A673 (cell line): ENCODE measurements around the gene BLVRB. TPM values are rescaled to one million over a fixed set of nuclear protein-coding genes. Genes with fewer than 3 reads are reported as not detected.
A peak's percentile ranks its signal among the peaks of the same experiment; 100 is the strongest.

Source experiments
- BruUV-seq: library from RNA; stranded (reverse); fragments of 400-500 nt; replicated peaks from 2 replicates; lab custom pipeline; 2021; lab: Mats Ljungman, UMichigan
- CTCF ChIA-PET: fragments of 300-600 bp; sonication (Branson Sonifier 250); formaldehyde crosslinking; loops from one replicate; lab custom pipeline; 2022; ENCODE audit warnings: antibody characterized with exemption; lab: Charles Lee
- POLR2A ChIA-PET: fragments of 300-600 bp; sonication (Branson Sonifier 250); formaldehyde crosslinking; loops from one replicate; lab custom pipeline; 2022; ENCODE audit warnings: antibody characterized with exemption; ENCODE audit not compliant: low non-redundant PET; lab: Charles Lee
- DNase-seq: peaks from one replicate; pipeline ENCODE4 v3.0.0-alpha.2; 2015; ENCODE audit warnings: low spot score
- H3K27ac ChIP-seq: fragments of 200-600 bp; sonication (generic); 2 replicates; pipeline ENCODE4 v1.5.1; 2016; ENCODE audit warnings: mixed run types, low read depth, mild to moderate bottlenecking, mixed read lengths, antibody characterized with exemption, low read length; ENCODE audit not compliant: poor library complexity, severe bottlenecking
- H3K27me3 ChIP-seq: fragments of 200-600 bp; sonication (generic); replicated peaks from 2 replicates; pipeline ENCODE4 v1.6.1; 2017; ENCODE audit warnings: mixed run types, low read depth, mild to moderate bottlenecking, mixed read lengths, antibody characterized with exemption, low read length; ENCODE audit not compliant: insufficient read depth, poor library complexity
- H3K36me3 ChIP-seq: fragments of 200-600 bp; sonication (generic); 2 replicates; pipeline ENCODE4 v1.6.1; 2016; ENCODE audit warnings: mixed run types, mild to moderate bottlenecking, mixed read lengths, antibody characterized with exemption, low read length; ENCODE audit not compliant: insufficient read depth, poor library complexity, severe bottlenecking
- H3K4me1 ChIP-seq: fragments of 200-600 bp; sonication (generic); 2 replicates; pipeline ENCODE4 v1.6.1; 2017; ENCODE audit warnings: mixed run types, mild to moderate bottlenecking, mixed read lengths, antibody characterized with exemption, low read length; ENCODE audit not compliant: insufficient read depth, poor library complexity, severe bottlenecking
- H3K4me3 ChIP-seq: fragments of 200-600 bp; sonication (generic); 2 replicates; pipeline ENCODE4 v1.5.1; 2016; ENCODE audit warnings: low read depth, mixed run types, mild to moderate bottlenecking, mixed read lengths, low read length; ENCODE audit not compliant: poor library complexity, severe bottlenecking
- H3K9me3 ChIP-seq: fragments of 200-600 bp; sonication (generic); 2 replicates; pipeline ENCODE4 v1.6.1; 2016; ENCODE audit warnings: mixed run types, low read depth, mild to moderate bottlenecking, mixed read lengths, antibody characterized with exemption, low read length; ENCODE audit not compliant: poor library complexity, severe bottlenecking
- CTCF ChIP-seq: fragments of 300-800, 200-600 bp; sonication (generic); conservative IDR thresholded peaks from 2 replicates; pipeline ENCODE4 v1.5.1; 2017; ENCODE audit warnings: low read depth, mild to moderate bottlenecking, antibody characterized with exemption, low read length, moderate library complexity, mixed read lengths
- EZH2 ChIP-seq: fragments of 200-600 bp; sonication (generic); IDR thresholded peaks from 2 replicates; pipeline ENCODE4 v1.6.1; 2017; ENCODE audit warnings: borderline replicate concordance, low read depth, mild to moderate bottlenecking, mixed read lengths, antibody characterized with exemption, low read length; ENCODE audit not compliant: poor library complexity, severe bottlenecking
- intact Hi-C: fragments of 100-400 bp; cut with micrococcal nuclease; formaldehyde crosslinking; loops from one replicate; pipeline ENCODE4 v1.10.0; 2022; ENCODE audit not compliant: unreplicated experiment
- total RNA-seq: library from RNA; stranded (reverse); gene quantifications from 2 replicates; pipeline ENCODE4 v1.2.3, GENCODE V29; 2021

BLVRB gene
- total RNA-seq, 1 experiment from 2014 or later: 36.1 TPM

GRCh38 chr19:40444825-40445312 is 20.7 kb downstream of the BLVRB start:
- BruUV-seq: TSS peak; percentile 70
- POLR2A ChIA-PET: no interaction called here
- TF ChIP-seq CTCF (peak; percentile 52), EZH2 (no peak)
- peak overlapping the region; percentile 82 for H3K4me3 ChIP-seq
- no peaks in the 10 kb centered on the region for H3K9me3 ChIP-seq
- peak overlapping the region; percentile 96 for H3K27ac ChIP-seq
- CTCF ChIA-PET: interaction anchor here (0.6 kb wide), 1 partner anchor 305 kb away, joined by 3 read pairs; no protein-coding TSS in a partner anchor
- intact Hi-C loops: loop anchor here (1.0 to 5.0 kb wide), 3 partner anchors 20 to 157 kb away; partner anchors contain the start of genes BLVRB and LTBP4
- peaks cover 22% of the 10 kb centered on the region for H3K4me1 ChIP-seq
- no peak for DNase-seq
- H3K36me3 ChIP-seq: peaks cover 26% of the 10 kb centered on the region
- no peaks in the 10 kb centered on the region for H3K27me3 ChIP-seq

- ChIA-PET POLR2A (no interaction called here), CTCF (interaction anchor here (1.1 kb wide), 1 partner anchor 139 kb away, joined by 7 read pairs; no protein-coding TSS in a partner anchor)
- no peaks in the 10 kb centered on the region for H3K9me3 ChIP-seq
- peak within 1 kb of the TSS; percentile 96 for H3K27ac ChIP-seq
- TF ChIP-seq CTCF: no peak
- no peak for TF ChIP-seq EZH2
- H3K4me3 ChIP-seq: peak within 1 kb of the TSS; percentile 82
- H3K36me3 ChIP-seq: peaks cover 26% of the 10 kb centered on the region
- intact Hi-C loops: loop anchor here (1.0 to 5.0 kb wide), 3 partner anchors 21 to 158 kb away; partner anchors contain the start of genes BLVRB and LTBP4
- H3K4me1 ChIP-seq: peaks cover 22% of the 10 kb centered on the region
- DNase-seq: peak; percentile 98
- no TSS peak for BruUV-seq
- H3K27me3 ChIP-seq: no peaks in the 10 kb centered on the region
These were observed 21.3 kb downstream of the BLVRB start, which contains the start of gene SERTAD3 for GRCh38 chr19:40444000-40444824. SERTAD3 (minus strand) TSS chr19:40444335; CDS start chr19:40442080, 2,255 bp downstream.

- TF ChIP-seq CTCF: no peak
- TF ChIP-seq EZH2: no peak
- peak overlapping the region; percentile 82 for H3K4me3 ChIP-seq
- peak; percentile 100 for DNase-seq
- H3K27me3 ChIP-seq: no peaks in the 10 kb centered on the region
- BruUV-seq: TSS peak; percentile 91
- H3K27ac ChIP-seq: peak overlapping the region; percentile 96
- ChIA-PET CTCF (interaction anchor here (0.6 to 1.6 kb wide), 3 partner anchors 21 to 159 kb away, joined by 3 to 7 read pairs (median 7); no protein-coding TSS in a partner anchor), POLR2A (interaction anchor here (0.6 to 1.0 kb wide), 3 partner anchors 17 to 242 kb away, joined by 3 to 16 read pairs (median 3); partner anchors contain the start of gene SERTAD1)
- intact Hi-C loops: loop anchor here (5.0 kb wide), 2 partner anchors 141 to 159 kb away; partner anchors contain the start of gene LTBP4
- no peaks in the 10 kb centered on the region for H3K9me3 ChIP-seq
- H3K4me1 ChIP-seq: peaks cover 22% of the 10 kb centered on the region
- peaks cover 26% of the 10 kb centered on the region for H3K36me3 ChIP-seq
These were observed 22.2 kb downstream of the BLVRB start for GRCh38 chr19:40443131-40443999.
